HG03103 (cell line): ENCODE data around the gene GDPD5.

ENCODE experiments used
- ATAC-seq: cut with Tn5 transposase; IDR thresholded peaks from one replicate; pipeline ENCODE4 v1.9.1; 2021; ENCODE audit warnings: low read depth; ENCODE audit not compliant: unreplicated experiment

Gene GDPD5, protein sequence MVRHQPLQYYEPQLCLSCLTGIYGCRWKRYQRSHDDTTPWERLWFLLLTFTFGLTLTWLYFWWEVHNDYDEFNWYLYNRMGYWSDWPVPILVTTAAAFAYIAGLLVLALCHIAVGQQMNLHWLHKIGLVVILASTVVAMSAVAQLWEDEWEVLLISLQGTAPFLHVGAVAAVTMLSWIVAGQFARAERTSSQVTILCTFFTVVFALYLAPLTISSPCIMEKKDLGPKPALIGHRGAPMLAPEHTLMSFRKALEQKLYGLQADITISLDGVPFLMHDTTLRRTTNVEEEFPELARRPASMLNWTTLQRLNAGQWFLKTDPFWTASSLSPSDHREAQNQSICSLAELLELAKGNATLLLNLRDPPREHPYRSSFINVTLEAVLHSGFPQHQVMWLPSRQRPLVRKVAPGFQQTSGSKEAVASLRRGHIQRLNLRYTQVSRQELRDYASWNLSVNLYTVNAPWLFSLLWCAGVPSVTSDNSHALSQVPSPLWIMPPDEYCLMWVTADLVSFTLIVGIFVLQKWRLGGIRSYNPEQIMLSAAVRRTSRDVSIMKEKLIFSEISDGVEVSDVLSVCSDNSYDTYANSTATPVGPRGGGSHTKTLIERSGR

GRCh38 chr11:75525433-75526191 lies at the start of gene GDPD5:
TSS of gene GDPD5 (minus strand) at chr11:75525941. CDS start at chr11:75477735, 48,206 bp downstream.
- peak; percentile 90 for ATAC-seq

DNA sequence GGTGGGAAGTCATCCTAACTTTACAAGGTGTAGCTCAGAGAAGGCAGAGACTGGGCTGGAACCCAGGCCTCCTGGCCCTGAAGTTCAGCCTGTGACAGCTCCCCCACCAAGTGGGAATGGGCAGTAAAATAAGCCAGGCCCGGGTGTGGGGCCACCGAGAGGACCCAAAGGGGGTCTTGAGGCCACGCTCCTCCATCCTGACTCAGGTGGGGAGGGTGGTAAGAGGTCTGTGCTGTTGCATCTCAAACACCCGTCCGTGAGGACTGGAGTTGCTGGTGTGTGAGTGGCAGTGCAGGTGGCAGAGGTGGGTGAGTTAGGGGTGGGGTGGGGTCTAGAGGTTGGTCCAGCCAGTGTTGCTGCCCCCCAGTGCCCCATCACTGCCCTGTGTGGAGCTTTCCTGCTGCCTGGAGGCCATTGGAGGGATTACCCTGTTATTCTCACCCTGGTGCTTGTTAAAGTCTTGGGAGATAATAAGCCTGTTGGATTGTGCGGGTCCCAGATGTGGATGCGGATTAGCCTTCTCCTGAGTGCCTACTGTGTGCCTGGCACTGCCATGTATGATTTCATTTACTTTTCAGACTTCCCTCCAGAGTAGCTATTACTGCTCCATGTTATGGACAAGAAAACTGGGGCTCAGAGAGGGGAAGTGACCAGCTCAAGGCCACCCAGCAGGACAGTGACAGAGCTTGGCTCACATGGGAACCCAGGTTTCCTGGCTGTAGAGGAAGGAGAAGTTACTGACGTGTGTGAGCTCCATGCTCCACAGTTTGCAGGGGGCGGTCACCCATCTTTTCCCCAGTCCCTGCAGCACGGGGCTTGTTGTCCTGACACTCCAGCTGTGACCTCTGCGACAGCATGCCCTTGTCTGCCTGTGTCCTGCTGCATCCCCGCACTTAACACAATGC lies 49.2 kb upstream of the GDPD5 start:
- ATAC-seq: no peak

DNA sequence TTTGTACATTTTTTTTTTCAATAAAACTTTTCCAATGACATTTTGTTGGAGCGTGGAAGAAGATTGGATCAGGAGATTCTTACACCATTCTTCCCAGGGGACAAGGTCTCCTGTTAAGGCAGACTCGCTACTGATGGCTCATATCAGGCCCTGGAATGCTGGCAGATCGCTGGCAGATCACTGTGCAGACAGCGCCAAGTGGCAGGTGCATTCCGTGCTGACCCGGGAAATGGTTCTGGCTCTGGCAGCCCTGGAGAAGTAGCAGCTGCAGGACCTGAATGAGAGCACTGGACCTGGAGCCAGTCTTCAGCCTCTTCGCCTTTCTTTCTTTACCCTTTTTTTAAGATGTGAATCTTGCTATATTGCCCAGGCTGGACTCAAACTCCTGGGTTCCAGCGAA lies 47.0 kb upstream of the GDPD5 start:
- no peak for ATAC-seq

DNA sequence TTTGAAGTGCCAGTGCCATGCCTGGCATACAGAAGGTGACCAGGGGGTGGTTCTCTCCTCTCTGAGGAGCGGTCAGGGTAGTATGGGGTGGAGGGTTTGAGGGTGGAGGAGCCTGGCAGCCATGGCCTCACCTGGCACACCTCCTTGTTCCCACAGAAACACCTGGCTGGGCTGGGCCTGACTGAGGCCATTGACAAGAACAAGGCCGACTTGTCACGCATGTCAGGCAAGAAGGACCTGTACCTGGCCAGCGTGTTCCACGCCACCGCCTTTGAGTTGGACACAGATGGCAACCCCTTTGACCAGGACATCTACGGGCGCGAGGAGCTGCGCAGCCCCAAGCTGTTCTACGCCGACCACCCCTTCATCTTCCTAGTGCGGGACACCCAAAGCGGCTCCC lies 45.9 kb upstream of the GDPD5 start:
- no peak for ATAC-seq

DNA sequence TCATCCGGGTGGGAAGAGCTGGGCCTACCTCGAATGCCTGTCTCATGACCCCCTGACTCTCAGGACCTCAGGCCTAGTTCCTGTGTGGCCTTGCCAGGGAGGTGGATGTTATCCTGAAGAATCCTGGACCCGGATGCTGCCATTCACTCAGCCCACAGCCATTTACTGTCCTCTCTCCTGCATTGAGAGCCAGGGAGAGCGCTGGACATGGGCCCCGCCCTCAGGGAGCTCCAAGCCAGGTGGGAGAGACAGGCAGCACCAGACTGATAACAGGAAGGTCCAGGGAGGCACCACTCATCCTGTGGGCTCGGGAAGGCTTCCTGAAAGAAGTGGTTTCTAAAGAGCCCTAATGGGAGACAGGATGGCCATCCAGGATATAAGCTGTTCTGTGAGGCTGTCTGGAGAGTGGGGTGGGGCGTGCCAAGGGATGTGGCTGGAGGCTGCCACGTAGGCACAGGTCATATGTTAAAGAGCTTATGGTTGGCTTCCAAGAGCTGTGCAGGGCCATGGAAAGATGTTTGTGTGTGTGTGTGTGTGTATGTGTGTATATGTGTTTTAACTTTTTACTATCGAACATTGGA lies 44.9 kb upstream of the GDPD5 start:
- no peak for ATAC-seq

DNA sequence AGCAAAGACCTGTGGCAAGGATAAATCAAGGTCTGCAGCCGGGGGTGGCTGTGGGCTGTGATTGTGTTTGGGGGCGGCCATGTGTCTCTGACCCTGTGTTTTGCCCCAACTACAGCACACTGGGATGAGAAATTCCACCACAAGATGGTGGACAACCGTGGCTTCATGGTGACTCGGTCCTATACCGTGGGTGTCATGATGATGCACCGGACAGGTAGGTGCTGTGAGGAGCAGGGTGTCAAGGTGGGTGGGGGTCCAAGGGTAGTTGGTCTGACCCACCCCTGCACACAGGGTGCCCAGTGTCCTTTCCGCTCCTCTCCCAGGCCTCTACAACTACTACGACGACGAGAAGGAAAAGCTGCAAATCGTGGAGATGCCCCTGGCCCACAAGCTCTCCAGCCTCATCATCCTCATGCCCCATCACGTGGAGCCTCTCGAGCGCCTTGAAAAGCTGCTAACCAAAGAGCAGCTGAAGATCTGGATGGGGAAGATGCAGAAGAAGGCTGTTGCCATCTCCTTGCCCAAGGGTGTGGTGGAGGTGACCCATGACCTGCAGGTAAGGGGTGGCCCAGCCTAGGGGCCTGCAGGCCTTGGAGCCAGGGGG lies 43.0 kb upstream of the GDPD5 start:
- ATAC-seq: no peak

- no peak for ATAC-seq
Measured at GRCh38 chr11:75567971-75568370, 42.2 kb upstream of the GDPD5 start.

GRCh38 chr11:75566763-75567279 lies 41.1 kb upstream of the GDPD5 start:
- no peak for ATAC-seq

- no peak for ATAC-seq
Measured at GRCh38 chr11:75565916-75566762, 40.4 kb upstream of the GDPD5 start.

- ATAC-seq: no peak
Measured at GRCh38 chr11:75565221-75565814, 39.6 kb upstream of the GDPD5 start.

- ATAC-seq: no peak
Measured at GRCh38 chr11:75563978-75564552, 38.3 kb upstream of the GDPD5 start.

DNA sequence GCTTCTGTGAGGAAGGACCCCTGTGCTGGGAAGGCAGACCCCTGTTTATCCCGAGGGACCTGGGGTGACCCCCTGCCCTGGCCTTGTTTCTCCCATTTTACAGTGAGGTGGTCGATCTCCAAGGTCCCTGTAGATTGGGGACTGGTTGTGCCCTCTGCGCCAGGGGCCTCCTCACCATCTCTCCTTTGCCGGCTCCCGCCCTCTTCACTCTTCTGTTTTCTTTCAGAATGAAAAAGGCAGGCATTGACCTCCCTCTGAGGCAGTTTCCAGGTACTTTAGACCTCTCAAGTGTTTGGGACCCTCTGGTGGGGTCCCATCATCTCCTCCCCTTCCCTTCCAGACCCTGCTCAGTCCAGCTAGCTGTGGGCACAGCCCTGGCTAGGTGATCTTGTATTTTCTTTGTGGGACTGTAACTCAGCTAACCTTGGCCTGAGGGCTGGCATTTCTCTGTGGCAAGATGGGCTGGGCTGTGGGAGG lies 37.8 kb upstream of the GDPD5 start:
- ATAC-seq: no peak

DNA sequence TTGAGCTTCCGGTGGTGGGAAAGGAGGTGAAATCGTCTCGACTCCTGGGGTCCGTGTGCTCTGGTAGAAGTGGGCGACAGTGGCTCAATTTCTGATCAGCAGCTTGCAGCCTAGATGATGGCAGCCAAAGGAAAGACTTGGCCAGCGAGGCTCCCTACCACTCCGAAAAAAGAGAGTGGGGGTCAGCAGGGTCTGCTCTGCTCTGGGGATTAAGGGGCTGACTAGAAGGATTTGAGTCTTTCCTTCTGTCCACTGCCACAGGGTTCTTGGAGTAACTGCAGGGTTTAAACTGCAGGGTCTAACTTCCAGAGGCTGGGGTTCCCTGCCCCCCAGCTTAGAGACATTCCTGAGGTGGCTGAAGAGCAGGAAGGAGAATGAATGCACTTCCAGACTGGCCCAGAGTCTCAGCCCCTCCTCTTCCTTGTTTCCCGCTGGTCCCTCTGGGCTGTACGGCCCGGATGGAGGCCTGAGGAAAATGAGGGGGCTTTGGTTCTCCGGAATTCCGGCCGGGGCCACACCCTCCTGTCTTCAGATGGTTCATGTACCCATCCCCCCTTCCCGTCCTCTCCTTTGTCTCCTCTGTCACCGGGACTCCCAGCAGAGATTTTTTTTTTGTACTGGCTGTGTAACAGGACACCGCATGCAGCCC lies 37.2 kb upstream of the GDPD5 start:
- no peak for ATAC-seq

- peak; percentile 57 for ATAC-seq
Measured at GRCh38 chr11:75562048-75562835, 36.5 kb upstream of the GDPD5 start, which contains the start of gene SERPINH1. TSS of gene SERPINH1 (plus strand) at chr11:75562253. CDS start at chr11:75566350, 4,097 bp downstream.

GRCh38 chr11:75561426-75562047 lies 35.8 kb upstream of the GDPD5 start:
- ATAC-seq: peak; percentile 10

- ATAC-seq: no peak
Measured at GRCh38 chr11:75560644-75561043, 34.9 kb upstream of the GDPD5 start.
